ENCODE data around the gene A2M.

GRCh38 chr12:9091891-9092598 lies 23.7 kb downstream of the A2M start:
- no peak for TF ChIP-seq POLR2A (IDR thresholded peaks at IDR 0.05; ENCODE audit: low read depth, low read length)
- no peak for TF ChIP-seq TAF1 (IDR thresholded peaks at IDR 0.05; ENCODE audit: low read depth, low read length)
- TF ChIP-seq POLR2AphosphoS5 (IDR thresholded peaks at IDR 0.05; ENCODE audit: low read depth, low read length) = no peak
- TF ChIP-seq SPI1 (IDR thresholded peaks at IDR 0.05; ENCODE audit: low read depth, low read length) = no peak
- no peak for TF ChIP-seq POU2F2 (IDR thresholded peaks at IDR 0.05; ENCODE audit: low read depth, low read length)

All from GM12891 (cell line).